ENCODE data around the gene CAV1.

GRCh38 chr7:116500078-116500853, 24.6 kb upstream of the CAV1 start:
- TF ChIP-seq CTCF (conservative IDR thresholded peaks at IDR 0.05 in 1 of 2, IDR thresholded peaks at IDR 0.05 in 1 of 2; ENCODE audit: extremely low read depth in 1 of 2, insufficient read depth in 1 of 2, low read depth in 1 of 2, low read length in 2 of 2) (no peak), EZH2 (IDR thresholded peaks at IDR 0.05; ENCODE audit: borderline replicate concordance, low read length) (no peak)
